GM21390 (cell line): Measurements from ENCODE around the gene UTS2B.
A peak's percentile ranks its signal among the peaks of the same experiment; 100 is the strongest.

Experiments
- ATAC-seq: cut with Tn5 transposase; IDR thresholded peaks from one replicate; pipeline ENCODE4 v1.9.1; 2021; ENCODE audit not compliant: unreplicated experiment

UTS2B gene

GRCh38 chr3:191328383-191328961, 1.9 kb downstream of the UTS2B start:
- no peak for ATAC-seq

GRCh38 chr3:191327526-191327925, 2.8 kb downstream of the UTS2B start:
- ATAC-seq, result no peak

- ATAC-seq, result no peak
These were observed 5.4 kb downstream of the UTS2B start for GRCh38 chr3:191324936-191325335.

- no peak for ATAC-seq
These were observed 9.1 kb downstream of the UTS2B start for GRCh38 chr3:191321019-191321767.

- no peak for ATAC-seq
These were observed 10.0 kb downstream of the UTS2B start for GRCh38 chr3:191320316-191320715.

GRCh38 chr3:191316876-191317603, 13.3 kb downstream of the UTS2B start:
- no peak for ATAC-seq

- no peak for ATAC-seq
These were observed 16.1 kb downstream of the UTS2B start for GRCh38 chr3:191314109-191314728.

GRCh38 chr3:191313296-191313695, 17.0 kb downstream of the UTS2B start:
- ATAC-seq, result no peak

- no peak for ATAC-seq
These were observed 23.0 kb downstream of the UTS2B start for GRCh38 chr3:191307341-191307740.

- no peak for ATAC-seq
These were observed 23.9 kb downstream of the UTS2B start for GRCh38 chr3:191306428-191306827.

- no peak for ATAC-seq
These were observed 26.7 kb downstream of the UTS2B start for GRCh38 chr3:191303596-191303995.

GRCh38 chr3:191302451-191302850, 27.9 kb downstream of the UTS2B start:
- no peak for ATAC-seq

GRCh38 chr3:191301782-191302411, 28.4 kb downstream of the UTS2B start:
- ATAC-seq, result no peak

- peak; percentile 71 for ATAC-seq
These were observed 29.3 kb downstream of the UTS2B start for GRCh38 chr3:191301017-191301416.

- no peak for ATAC-seq
These were observed 29.9 kb downstream of the UTS2B start for GRCh38 chr3:191300422-191300821.

GRCh38 chr3:191298846-191299245, 31.5 kb downstream of the UTS2B start:
- no peak for ATAC-seq

- ATAC-seq, result peak; percentile 80
These were observed 34.2 kb downstream of the UTS2B start for GRCh38 chr3:191296041-191296541.

GRCh38 chr3:191294291-191294690, 36.0 kb downstream of the UTS2B start:
- no peak for ATAC-seq

GRCh38 chr3:191292243-191293015, 37.9 kb downstream of the UTS2B start:
- no peak for ATAC-seq

- ATAC-seq, result peak; percentile 80
These were observed 39.9 kb downstream of the UTS2B start for GRCh38 chr3:191290311-191291025.
